Uterus (tissue), 2 donors: ENCODE data around the gene NBAS.

Experiments
- CTCF ChIP-seq, 4 experiments: fragments of 200-600 bp in 2 of 4; fragments of 450-650 bp in 2 of 4; sonication (generic) in 2 of 4; IDR thresholded peaks; one replicate each; pipeline ENCODE4 v1.5.1; 2016 to 2019; ENCODE audit warnings: antibody characterized with exemption in 4 of 4, mild to moderate bottlenecking in 2 of 4, moderate library complexity in 1 of 4
- POLR2A ChIP-seq, 2 donors: fragments of 450-650 bp; IDR thresholded peaks; one replicate each; pipeline ENCODE4 v1.6.1; 2016; ENCODE audit warnings: antibody characterized with exemption in 2 of 2, mild to moderate bottlenecking in 1 of 2, moderate library complexity in 1 of 2

GRCh38 chr2:15160201-15160991 lies 400.7 kb downstream of the NBAS start:
- TF ChIP-seq CTCF (IDR thresholded peaks at IDR 0.05), result no peak
- no peak for TF ChIP-seq POLR2A (IDR thresholded peaks at IDR 0.05)
